Measurements from ENCODE around the gene GYS2.

Gene GYS2

GRCh38 chr12:21526053-21526452, 78.6 kb downstream of the GYS2 start, which contains the start of gene SPX:
Gene SPX (plus strand): TSS chr12:21526296. CDS start chr12:21526473, 177 bp downstream.
- Histone ChIP-seq H3K27me3 (ENCODE audit: low read length) (no peaks in the 10 kb centered on the region), H3F3A (ENCODE audit: insufficient read depth) (no peaks in the 10 kb centered on the region), H3K79me2 (ENCODE audit: insufficient read depth, low read length) (no peaks in the 10 kb centered on the region), H3K9ac (ENCODE audit: low read length) (no peak within 1 kb of the TSS), H3K9me3 (ENCODE audit: insufficient read depth, low read length) (no peaks in the 10 kb centered on the region), H3K36me3 (ENCODE audit: low read length) (no peaks in the 10 kb centered on the region), H3K9me2 (replicated peaks; ENCODE audit: insufficient read depth, low read length) (no peaks in the 10 kb centered on the region), H4K20me1 (ENCODE audit: low read depth, low read length) (no peaks in the 10 kb centered on the region), H3K27ac (ENCODE audit: low read depth, low read length) (no peak within 1 kb of the TSS), H3K4me2 (ENCODE audit: low read depth, low read length, poor library complexity, severe bottlenecking) (no peak within 1 kb of the TSS), H3K4me3 (ENCODE audit: insufficient read depth, low read length, poor library complexity, severe bottlenecking) (no peak within 1 kb of the TSS), H2AFZ (ENCODE audit: low read depth, low read length, severe bottlenecking) (no peak within 1 kb of the TSS)
- no peak for TF ChIP-seq EZH2phosphoT487 (conservative IDR thresholded peaks at IDR 0.05; ENCODE audit: low read length)
- TF ChIP-seq CTCF (IDR thresholded peaks at IDR 0.05; ENCODE audit: insufficient read depth, low read length, poor library complexity, severe bottlenecking), result no peak

- Histone ChIP-seq H2AFZ (ENCODE audit: low read depth, low read length, severe bottlenecking) (no peak overlapping the region), H3K4me2 (ENCODE audit: low read depth, low read length, poor library complexity, severe bottlenecking) (no peak overlapping the region), H3K79me2 (ENCODE audit: insufficient read depth, low read length) (no peaks in the 10 kb centered on the region), H3K9me2 (replicated peaks; ENCODE audit: insufficient read depth, low read length) (no peaks in the 10 kb centered on the region), H4K20me1 (ENCODE audit: low read depth, low read length) (no peaks in the 10 kb centered on the region), H3F3A (ENCODE audit: insufficient read depth) (no peaks in the 10 kb centered on the region), H3K36me3 (ENCODE audit: low read length) (no peaks in the 10 kb centered on the region), H3K4me3 (ENCODE audit: insufficient read depth, low read length, poor library complexity, severe bottlenecking) (no peak overlapping the region), H3K27ac (ENCODE audit: low read depth, low read length) (no peak overlapping the region), H3K9me3 (ENCODE audit: insufficient read depth, low read length) (no peaks in the 10 kb centered on the region), H3K27me3 (ENCODE audit: low read length) (no peaks in the 10 kb centered on the region), H3K9ac (ENCODE audit: low read length) (no peak overlapping the region)
- TF ChIP-seq CTCF (IDR thresholded peaks at IDR 0.05; ENCODE audit: insufficient read depth, low read length, poor library complexity, severe bottlenecking) (no peak), EZH2phosphoT487 (conservative IDR thresholded peaks at IDR 0.05; ENCODE audit: low read length) (no peak)
Observed at GRCh38 chr12:21523148-21523547, 81.5 kb downstream of the GYS2 start.

DNA sequence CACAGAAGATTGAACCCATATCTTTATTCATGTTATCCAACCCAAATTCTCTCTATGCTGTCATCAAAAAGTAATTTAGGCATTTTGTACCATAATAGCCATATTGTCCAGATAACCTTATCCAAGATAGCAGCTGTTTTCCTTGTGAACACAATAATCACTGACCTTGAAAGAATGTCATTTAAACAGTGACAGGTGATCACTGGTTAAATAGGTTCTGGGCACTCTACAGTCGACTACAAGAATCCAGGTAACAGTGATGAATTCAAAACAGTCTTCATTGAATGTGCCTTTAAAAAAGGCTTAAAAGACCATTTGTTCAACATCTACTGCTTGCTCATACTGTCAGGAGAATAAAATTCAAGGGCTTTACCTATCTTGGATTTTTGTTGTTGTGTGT, 83.1 kb downstream of the GYS2 start:
- Histone ChIP-seq H3K9ac (ENCODE audit: low read length) (no peak overlapping the region), H4K20me1 (ENCODE audit: low read depth, low read length) (no peaks in the 10 kb centered on the region), H3K36me3 (ENCODE audit: low read length) (peaks cover 3% of the 10 kb centered on the region; the same call in 1 of the 2 replicates), H3K9me3 (ENCODE audit: insufficient read depth, low read length) (no peaks in the 10 kb centered on the region), H3F3A (ENCODE audit: insufficient read depth) (no peaks in the 10 kb centered on the region), H2AFZ (ENCODE audit: low read depth, low read length, severe bottlenecking) (no peak overlapping the region), H3K4me2 (ENCODE audit: low read depth, low read length, poor library complexity, severe bottlenecking) (no peak overlapping the region), H3K9me2 (replicated peaks; ENCODE audit: insufficient read depth, low read length) (no peaks in the 10 kb centered on the region), H3K79me2 (ENCODE audit: insufficient read depth, low read length) (no peaks in the 10 kb centered on the region), H3K27ac (ENCODE audit: low read depth, low read length) (no peak overlapping the region), H3K4me3 (ENCODE audit: insufficient read depth, low read length, poor library complexity, severe bottlenecking) (no peak overlapping the region), H3K27me3 (ENCODE audit: low read length) (no peaks in the 10 kb centered on the region)
- no peak for TF ChIP-seq CTCF (IDR thresholded peaks at IDR 0.05; ENCODE audit: insufficient read depth, low read length, poor library complexity, severe bottlenecking)
- TF ChIP-seq EZH2phosphoT487 (conservative IDR thresholded peaks at IDR 0.05; ENCODE audit: low read length), result no peak

Measured in SU-DHL-6 (cell line).